Measurements from ENCODE around the gene PSMD13.

Gene PSMD13

GRCh38 chr11:253886-254270 is 17.1 kb downstream of the PSMD13 start:
- TF ChIP-seq CTCF (IDR thresholded peaks at IDR 0.05; ENCODE audit: insufficient read depth, low read length, poor library complexity, severe bottlenecking): no peak
- TF ChIP-seq EZH2phosphoT487 (conservative IDR thresholded peaks at IDR 0.05; ENCODE audit: low read length): no peak
- no peaks in the 10 kb centered on the region for H4K20me1 ChIP-seq (ENCODE audit: low read depth, low read length)
- H3F3A ChIP-seq (ENCODE audit: insufficient read depth): peaks cover 6% of the 10 kb centered on the region; the same call in 1 of the 2 replicates
- no peaks in the 10 kb centered on the region for H3K27me3 ChIP-seq (ENCODE audit: low read length)
- no peaks in the 10 kb centered on the region for H3K9me2 ChIP-seq (replicated peaks; ENCODE audit: insufficient read depth, low read length)
- H3K79me2 ChIP-seq (ENCODE audit: insufficient read depth, low read length): no peaks in the 10 kb centered on the region
- no peak overlapping the region for H3K4me2 ChIP-seq (ENCODE audit: low read depth, low read length, poor library complexity, severe bottlenecking)
- no peak overlapping the region for H3K9ac ChIP-seq (ENCODE audit: low read length)
- H3K9me3 ChIP-seq (ENCODE audit: insufficient read depth, low read length): no peaks in the 10 kb centered on the region
- H3K4me3 ChIP-seq (ENCODE audit: insufficient read depth, low read length, poor library complexity, severe bottlenecking): no peak overlapping the region
- no peak overlapping the region for H3K27ac ChIP-seq (ENCODE audit: low read depth, low read length)
- H2AFZ ChIP-seq (ENCODE audit: low read depth, low read length, severe bottlenecking): no peak overlapping the region
- peaks cover 9% of the 10 kb centered on the region; the same call in 1 of the 2 replicates for H3K36me3 ChIP-seq (ENCODE audit: low read length)

GRCh38 chr11:255176-255575 is 18.4 kb downstream of the PSMD13 start:
- Histone ChIP-seq H3K36me3 (ENCODE audit: low read length) (peaks cover 6% of the 10 kb centered on the region; the same call in 1 of the 2 replicates), H3K27ac (ENCODE audit: low read depth, low read length) (no peak overlapping the region), H3K4me2 (ENCODE audit: low read depth, low read length, poor library complexity, severe bottlenecking) (no peak overlapping the region), H3F3A (ENCODE audit: insufficient read depth) (peaks cover 6% of the 10 kb centered on the region; the same call in 1 of the 2 replicates), H3K4me3 (ENCODE audit: insufficient read depth, low read length, poor library complexity, severe bottlenecking) (no peak overlapping the region), H3K27me3 (ENCODE audit: low read length) (no peaks in the 10 kb centered on the region), H3K9ac (ENCODE audit: low read length) (no peak overlapping the region), H3K79me2 (ENCODE audit: insufficient read depth, low read length) (no peaks in the 10 kb centered on the region), H3K9me2 (replicated peaks; ENCODE audit: insufficient read depth, low read length) (no peaks in the 10 kb centered on the region), H2AFZ (ENCODE audit: low read depth, low read length, severe bottlenecking) (no peak overlapping the region), H3K9me3 (ENCODE audit: insufficient read depth, low read length) (no peaks in the 10 kb centered on the region), H4K20me1 (ENCODE audit: low read depth, low read length) (no peaks in the 10 kb centered on the region)
- TF ChIP-seq EZH2phosphoT487 (conservative IDR thresholded peaks at IDR 0.05; ENCODE audit: low read length): no peak
- TF ChIP-seq CTCF (IDR thresholded peaks at IDR 0.05; ENCODE audit: insufficient read depth, low read length, poor library complexity, severe bottlenecking): no peak

- TF ChIP-seq CTCF (IDR thresholded peaks at IDR 0.05; ENCODE audit: insufficient read depth, low read length, poor library complexity, severe bottlenecking) (no peak), EZH2phosphoT487 (conservative IDR thresholded peaks at IDR 0.05; ENCODE audit: low read length) (no peak)
- Histone ChIP-seq H2AFZ (ENCODE audit: low read depth, low read length, severe bottlenecking) (no peak overlapping the region), H4K20me1 (ENCODE audit: low read depth, low read length) (no peaks in the 10 kb centered on the region), H3K9me3 (ENCODE audit: insufficient read depth, low read length) (no peaks in the 10 kb centered on the region), H3K4me3 (ENCODE audit: insufficient read depth, low read length, poor library complexity, severe bottlenecking) (no peak overlapping the region), H3K27ac (ENCODE audit: low read depth, low read length) (no peak overlapping the region), H3K9ac (ENCODE audit: low read length) (no peak overlapping the region), H3K9me2 (replicated peaks; ENCODE audit: insufficient read depth, low read length) (no peaks in the 10 kb centered on the region), H3K79me2 (ENCODE audit: insufficient read depth, low read length) (no peaks in the 10 kb centered on the region), H3F3A (ENCODE audit: insufficient read depth) (peaks cover 6% of the 10 kb centered on the region; the same call in 1 of the 2 replicates), H3K36me3 (ENCODE audit: low read length) (peaks cover 6% of the 10 kb centered on the region; the same call in 1 of the 2 replicates), H3K27me3 (ENCODE audit: low read length) (no peaks in the 10 kb centered on the region), H3K4me2 (ENCODE audit: low read depth, low read length, poor library complexity, severe bottlenecking) (no peak overlapping the region)
These were observed 19.0 kb downstream of the PSMD13 start for GRCh38 chr11:255816-256215.
